ENCODE data around the gene PDZRN4. TPM values are rescaled to one million over a fixed set of nuclear protein-coding genes. Genes with fewer than 3 reads are reported as not detected.

PDZRN4 gene
- total RNA-seq, 6 donors from 2014 or later, result 0.17 to 1.3 (median 0.61) TPM; not detected in 1

DNA sequence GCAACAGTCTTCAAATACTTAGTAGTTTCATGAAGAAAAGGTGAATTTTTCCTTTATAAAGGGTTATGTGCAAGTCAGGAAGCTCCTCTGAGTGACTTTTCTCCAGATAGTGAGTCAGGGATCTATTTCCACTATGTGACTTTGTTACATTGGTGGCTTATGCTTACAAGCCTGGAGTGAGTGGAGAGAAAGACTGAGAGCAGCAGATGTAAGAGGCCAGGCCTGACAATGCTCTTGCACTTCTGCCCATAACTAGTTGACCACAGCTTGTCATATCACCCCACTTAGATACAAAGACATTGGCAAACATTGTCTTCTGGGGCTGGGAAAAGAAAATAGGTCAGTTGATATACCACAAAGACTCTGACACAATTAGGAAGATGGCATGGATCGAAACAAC, 236.5 kb downstream of the PDZRN4 start:
- no peak overlapping the region for H3K4me3 ChIP-seq
- DNase-seq (no peak), ATAC-seq (ENCODE audit: low FRiP score in 2 of 2) (no peak)
- 87 to 95% methylated on average over 1 of the region's 1 CpG for WGBS, 2 donors
- no peaks in the 10 kb centered on the region for H3K36me3 ChIP-seq
- no peak overlapping the region for H3K27ac ChIP-seq
- no peaks in the 10 kb centered on the region for H3K27me3 ChIP-seq
- no peaks in the 10 kb centered on the region for H3K4me1 ChIP-seq
- no peaks in the 10 kb centered on the region for H3K9me3 ChIP-seq
- TF ChIP-seq CTCF (IDR thresholded peaks at IDR 0.05) (no peak), EP300 (IDR thresholded peaks at IDR 0.05) (no peak), POLR2AphosphoS5 (IDR thresholded peaks at IDR 0.05) (no peak), POLR2A (IDR thresholded peaks at IDR 0.05) (no peak)

DNA sequence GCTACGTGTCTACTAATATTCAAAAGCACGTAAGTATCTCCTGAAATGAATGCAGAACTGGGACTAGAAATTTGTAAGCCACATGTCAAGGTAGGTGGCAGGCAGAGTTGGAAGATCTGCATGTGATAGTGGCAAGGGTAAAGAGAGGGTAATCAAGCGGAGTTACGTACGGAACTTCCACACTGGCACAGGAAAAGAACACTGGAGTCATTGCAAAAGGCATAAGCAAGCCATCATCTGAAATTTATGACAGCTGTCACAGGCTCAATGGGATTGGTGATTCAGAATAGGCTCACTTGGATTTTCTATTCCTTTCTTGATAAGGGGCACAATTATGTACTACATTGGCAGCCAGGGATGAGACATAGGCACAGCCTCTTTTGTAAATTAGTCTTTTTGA, 245.3 kb downstream of the PDZRN4 start:
- no peak for DNase-seq
- Histone ChIP-seq H3K4me1 (no peaks in the 10 kb centered on the region), H3K27me3 (no peaks in the 10 kb centered on the region), H3K9me3 (no peaks in the 10 kb centered on the region), H3K4me3 (no peak overlapping the region), H3K36me3 (no peaks in the 10 kb centered on the region), H3K27ac (no peak overlapping the region)
- ATAC-seq (ENCODE audit: low FRiP score in 2 of 2), result no peak
- TF ChIP-seq CTCF (IDR thresholded peaks at IDR 0.05) (no peak), EP300 (IDR thresholded peaks at IDR 0.05) (no peak)
- 87 to 91% methylated on average over 5 of the region's 5 CpGs for WGBS, 2 donors

DNA sequence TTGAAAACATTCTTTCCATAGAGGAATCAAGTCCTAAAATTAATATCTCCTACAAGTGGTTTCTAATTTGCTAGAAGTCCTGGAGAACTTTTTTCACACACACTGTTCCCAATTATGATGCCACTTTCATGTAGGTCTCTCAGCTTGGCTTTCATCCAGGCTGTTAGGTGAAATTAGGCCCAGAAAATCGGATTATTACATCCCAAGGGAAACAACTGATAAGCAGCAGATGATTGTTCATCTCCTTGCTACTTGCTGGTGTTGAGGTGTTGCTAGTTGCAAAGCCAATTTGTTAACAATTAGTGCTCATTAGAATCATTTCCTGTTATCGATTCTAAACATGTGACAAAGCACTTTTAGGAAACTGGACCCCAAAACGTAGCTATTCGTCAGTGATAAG, 248.0 kb downstream of the PDZRN4 start:
- 46 to 59% methylated on average over 4 of the region's 4 CpGs for WGBS, 2 donors
- no peak for ATAC-seq (ENCODE audit: low FRiP score in 2 of 2)
- Histone ChIP-seq H3K4me1 (no peaks in the 10 kb centered on the region), H3K4me3 (no peak overlapping the region), H3K27ac (no peak overlapping the region), H3K9me3 (no peaks in the 10 kb centered on the region), H3K36me3 (no peaks in the 10 kb centered on the region), H3K27me3 (no peaks in the 10 kb centered on the region)
- DNase-seq, result no peak
- no peak for TF ChIP-seq EP300 (IDR thresholded peaks at IDR 0.05)
- no peak for TF ChIP-seq CTCF (IDR thresholded peaks at IDR 0.05)
- TF ChIP-seq POLR2A (IDR thresholded peaks at IDR 0.05), result no peak
- TF ChIP-seq POLR2AphosphoS5 (IDR thresholded peaks at IDR 0.05), result no peak

GRCh38 chr12:41437563-41437962, 249.4 kb downstream of the PDZRN4 start:
- Histone ChIP-seq H3K36me3 (no peaks in the 10 kb centered on the region), H3K9me3 (no peaks in the 10 kb centered on the region), H3K27ac (no peak overlapping the region), H3K27me3 (no peaks in the 10 kb centered on the region), H3K4me1 (no peaks in the 10 kb centered on the region), H3K4me3 (no peak overlapping the region)
- TF ChIP-seq POLR2AphosphoS5 (IDR thresholded peaks at IDR 0.05), result no peak
- no peak for TF ChIP-seq POLR2A (IDR thresholded peaks at IDR 0.05)
- DNase-seq (no peak), ATAC-seq (ENCODE audit: low FRiP score in 2 of 2) (no peak)
- 67 to 72% methylated on average over 5 of the region's 5 CpGs for WGBS, 2 donors

DNA sequence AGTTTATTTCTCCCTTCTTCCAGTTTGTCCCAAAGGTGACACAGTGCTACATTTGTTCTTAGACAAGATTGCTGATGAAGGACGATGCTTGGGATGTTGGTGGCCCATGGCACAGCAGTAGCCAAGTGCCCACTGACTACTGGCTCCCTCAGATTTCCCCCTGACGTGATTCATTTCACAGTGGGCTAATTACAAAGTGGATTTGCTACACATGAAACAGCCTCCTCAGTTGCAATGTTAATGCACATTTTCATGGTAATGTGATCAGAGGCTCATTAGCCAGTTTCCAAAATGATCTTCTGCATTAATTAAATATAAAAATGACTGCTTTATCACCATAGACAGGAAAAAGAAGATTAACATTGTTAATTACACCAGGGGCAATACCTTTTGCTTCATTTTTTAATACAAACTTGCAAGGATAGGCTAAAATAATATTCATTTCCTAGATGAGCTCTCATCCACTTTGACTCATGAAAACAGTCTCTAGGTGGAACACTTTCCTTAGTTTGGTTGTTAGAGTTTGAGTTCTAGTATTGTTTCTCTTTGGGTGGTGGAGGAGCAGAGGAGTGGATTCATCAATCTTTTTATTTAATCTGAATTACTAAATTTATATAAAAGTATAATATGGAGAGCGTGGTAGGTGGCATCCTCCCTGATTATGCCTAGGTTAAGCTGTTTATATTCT, 250.9 kb downstream of the PDZRN4 start:
- Histone ChIP-seq H3K4me3 (no peak overlapping the region), H3K9me3 (no peaks in the 10 kb centered on the region), H3K4me1 (no peaks in the 10 kb centered on the region), H3K27ac (no peak overlapping the region), H3K27me3 (no peaks in the 10 kb centered on the region), H3K36me3 (no peaks in the 10 kb centered on the region)
- 82 to 88% methylated on average over 3 of the region's 3 CpGs for WGBS, 2 donors
- TF ChIP-seq POLR2A (IDR thresholded peaks at IDR 0.05) (no peak), CTCF (IDR thresholded peaks at IDR 0.05) (no peak), EP300 (IDR thresholded peaks at IDR 0.05) (no peak), POLR2AphosphoS5 (IDR thresholded peaks at IDR 0.05) (no peak)
- ATAC-seq (ENCODE audit: low FRiP score in 2 of 2), result no peak
- no peak for DNase-seq
